ENCODE measurements around the gene CNTNAP2. TPM values are rescaled to one million over a fixed set of nuclear protein-coding genes. Genes with fewer than 3 reads are reported as not detected.

The CNTNAP2 gene
- total RNA-seq, 4 donors from 2014 or later, result 0.29 to 0.88 (median 0.33) TPM; not detected in 1

DNA sequence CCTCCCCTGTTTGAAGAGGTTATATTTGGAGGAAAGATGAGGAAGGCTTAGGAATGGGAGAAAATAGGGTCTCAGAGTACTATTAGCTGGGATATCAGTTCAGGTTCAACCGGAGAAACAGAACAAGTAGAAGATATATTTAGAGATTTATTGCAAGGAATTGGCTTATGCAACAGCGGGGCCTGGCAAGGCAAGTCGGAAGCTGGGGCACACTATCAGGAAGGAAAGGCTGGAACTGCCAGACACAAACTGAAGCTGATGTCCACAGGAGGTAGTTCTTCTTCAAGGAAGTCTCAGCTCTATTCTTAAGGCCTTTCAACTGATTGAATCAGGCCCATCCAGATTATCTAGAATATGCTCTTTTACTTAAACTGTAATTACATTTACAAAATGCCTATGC lies 1534.4 kb downstream of the CNTNAP2 start:
- WGBS, 2 donors, result 94 to 97% methylated on average over 3 of the region's 3 CpGs
- H3K27ac ChIP-seq, result no peak overlapping the region
- H3K27me3 ChIP-seq, result no peaks in the 10 kb centered on the region
- H3K4me3 ChIP-seq (replicated peaks in 1 of 3), result no peak overlapping the region
- intact Hi-C loops (cut with DNase I), result no loop called here
- TF ChIP-seq, protein P1, sequence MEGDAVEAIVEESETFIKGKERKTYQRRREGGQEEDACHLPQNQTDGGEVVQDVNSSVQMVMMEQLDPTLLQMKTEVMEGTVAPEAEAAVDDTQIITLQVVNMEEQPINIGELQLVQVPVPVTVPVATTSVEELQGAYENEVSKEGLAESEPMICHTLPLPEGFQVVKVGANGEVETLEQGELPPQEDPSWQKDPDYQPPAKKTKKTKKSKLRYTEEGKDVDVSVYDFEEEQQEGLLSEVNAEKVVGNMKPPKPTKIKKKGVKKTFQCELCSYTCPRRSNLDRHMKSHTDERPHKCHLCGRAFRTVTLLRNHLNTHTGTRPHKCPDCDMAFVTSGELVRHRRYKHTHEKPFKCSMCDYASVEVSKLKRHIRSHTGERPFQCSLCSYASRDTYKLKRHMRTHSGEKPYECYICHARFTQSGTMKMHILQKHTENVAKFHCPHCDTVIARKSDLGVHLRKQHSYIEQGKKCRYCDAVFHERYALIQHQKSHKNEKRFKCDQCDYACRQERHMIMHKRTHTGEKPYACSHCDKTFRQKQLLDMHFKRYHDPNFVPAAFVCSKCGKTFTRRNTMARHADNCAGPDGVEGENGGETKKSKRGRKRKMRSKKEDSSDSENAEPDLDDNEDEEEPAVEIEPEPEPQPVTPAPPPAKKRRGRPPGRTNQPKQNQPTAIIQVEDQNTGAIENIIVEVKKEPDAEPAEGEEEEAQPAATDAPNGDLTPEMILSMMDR (IDR thresholded peaks at IDR 0.05), result no peak
- no peak for TF ChIP-seq POLR2A (IDR thresholded peaks at IDR 0.05)
- no peaks in the 10 kb centered on the region for H3K9me3 ChIP-seq
- no peaks in the 10 kb centered on the region for H3K36me3 ChIP-seq
- no peaks in the 10 kb centered on the region for H3K4me1 ChIP-seq
- DNase-seq, result no peak

DNA sequence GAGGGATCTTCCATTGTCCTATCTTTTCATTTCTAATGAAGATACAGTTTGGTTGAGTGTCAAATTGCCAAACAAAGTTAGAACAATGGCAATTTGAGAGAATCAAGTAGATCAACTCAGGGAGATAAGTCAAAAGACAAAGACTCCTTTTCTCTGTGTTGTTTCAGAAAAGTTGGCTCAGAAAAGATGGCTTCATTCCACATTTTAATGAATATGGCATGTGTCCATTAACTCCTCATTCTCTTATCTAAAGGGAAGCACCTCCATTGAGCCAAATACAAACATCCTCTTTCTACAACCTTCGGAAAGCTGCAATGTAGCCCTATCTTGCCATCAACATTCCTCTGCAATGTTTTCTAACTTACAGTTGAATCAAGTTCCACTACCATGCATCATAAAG lies 1535.0 kb downstream of the CNTNAP2 start:
- Histone ChIP-seq H3K9me3 (no peaks in the 10 kb centered on the region), H3K27me3 (no peaks in the 10 kb centered on the region), H3K4me1 (no peaks in the 10 kb centered on the region), H3K27ac (no peak overlapping the region), H3K4me3 (replicated peaks in 1 of 3) (no peak overlapping the region), H3K36me3 (no peaks in the 10 kb centered on the region)
- DNase-seq, result no peak
- WGBS, 2 donors, result 52 to 59% methylated on average over 1 of the region's 1 CpG
- intact Hi-C loops (cut with DNase I), result no loop called here
- TF ChIP-seq, protein P1 (IDR thresholded peaks at IDR 0.05), result no peak
- TF ChIP-seq POLR2A (IDR thresholded peaks at IDR 0.05), result no peak

DNA sequence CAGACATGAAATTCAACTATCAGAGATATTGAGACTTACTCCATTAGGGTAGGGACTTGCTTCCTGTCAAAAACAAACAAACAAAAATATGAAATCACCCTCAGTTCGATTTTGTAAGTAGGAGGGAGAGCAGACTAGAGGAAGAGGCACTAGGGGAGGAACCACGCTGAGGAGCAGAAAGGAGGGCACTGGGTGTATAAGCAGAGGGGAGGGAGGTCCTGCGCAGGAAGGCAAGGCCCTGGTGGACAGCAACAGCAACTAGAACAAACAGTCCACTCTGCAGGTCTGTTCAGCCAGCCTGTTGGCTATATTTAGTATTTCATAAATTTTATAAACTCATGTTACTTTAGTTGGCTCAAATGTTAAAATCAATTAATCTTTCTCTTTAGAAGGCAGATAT lies 1536.9 kb downstream of the CNTNAP2 start:
- 69 to 73% methylated on average over 3 of the region's 3 CpGs for WGBS, 2 donors
- no peaks in the 10 kb centered on the region for H3K36me3 ChIP-seq
- TF ChIP-seq POLR2A (IDR thresholded peaks at IDR 0.05), result no peak
- TF ChIP-seq, protein P1 (IDR thresholded peaks at IDR 0.05), result no peak
- no peaks in the 10 kb centered on the region for H3K9me3 ChIP-seq
- H3K27ac ChIP-seq, result no peak overlapping the region
- no peaks in the 10 kb centered on the region for H3K4me1 ChIP-seq
- no peak overlapping the region for H3K4me3 ChIP-seq (replicated peaks in 1 of 3)
- no peaks in the 10 kb centered on the region for H3K27me3 ChIP-seq
- DNase-seq, result no peak
- intact Hi-C loops (cut with DNase I), result no loop called here

DNA sequence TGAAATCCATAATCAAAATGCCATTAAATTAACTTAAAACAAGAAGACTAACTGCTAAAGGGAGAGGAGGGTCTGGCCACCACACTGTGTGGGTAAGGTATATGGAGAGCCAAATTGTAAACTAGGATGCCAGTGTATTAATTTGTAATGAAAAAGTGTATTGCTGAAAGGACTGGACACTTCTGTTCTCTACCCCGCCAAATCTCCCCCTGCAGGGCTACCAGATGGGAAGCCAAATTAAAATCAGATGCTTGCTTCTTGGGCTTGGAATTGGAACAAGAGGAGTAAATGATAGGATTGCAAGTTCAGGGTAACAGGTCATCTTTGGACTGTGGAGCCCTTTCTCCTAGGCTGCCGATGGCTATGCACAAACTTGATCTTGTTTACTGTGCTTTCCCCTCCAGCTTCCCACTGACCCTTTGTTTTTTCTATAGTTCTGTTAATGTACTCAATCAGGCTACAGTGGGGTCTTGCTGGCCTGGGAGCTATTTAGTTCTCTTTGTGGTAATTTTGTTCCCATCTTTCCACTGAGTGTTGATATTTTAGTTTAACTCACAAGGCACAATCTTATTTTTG lies 1541.9 kb downstream of the CNTNAP2 start:
- Histone ChIP-seq H3K4me1 (no peaks in the 10 kb centered on the region), H3K4me3 (replicated peaks in 1 of 3) (no peak overlapping the region), H3K36me3 (no peaks in the 10 kb centered on the region), H3K9me3 (no peaks in the 10 kb centered on the region), H3K27ac (no peak overlapping the region), H3K27me3 (no peaks in the 10 kb centered on the region)
- TF ChIP-seq, protein P1 (IDR thresholded peaks at IDR 0.05), result no peak
- no peak for TF ChIP-seq POLR2A (IDR thresholded peaks at IDR 0.05)
- 67 to 70% methylated on average over 2 of the region's 2 CpGs for WGBS, 2 donors
- intact Hi-C loops (cut with DNase I), result no loop called here
- no peak for DNase-seq

DNA sequence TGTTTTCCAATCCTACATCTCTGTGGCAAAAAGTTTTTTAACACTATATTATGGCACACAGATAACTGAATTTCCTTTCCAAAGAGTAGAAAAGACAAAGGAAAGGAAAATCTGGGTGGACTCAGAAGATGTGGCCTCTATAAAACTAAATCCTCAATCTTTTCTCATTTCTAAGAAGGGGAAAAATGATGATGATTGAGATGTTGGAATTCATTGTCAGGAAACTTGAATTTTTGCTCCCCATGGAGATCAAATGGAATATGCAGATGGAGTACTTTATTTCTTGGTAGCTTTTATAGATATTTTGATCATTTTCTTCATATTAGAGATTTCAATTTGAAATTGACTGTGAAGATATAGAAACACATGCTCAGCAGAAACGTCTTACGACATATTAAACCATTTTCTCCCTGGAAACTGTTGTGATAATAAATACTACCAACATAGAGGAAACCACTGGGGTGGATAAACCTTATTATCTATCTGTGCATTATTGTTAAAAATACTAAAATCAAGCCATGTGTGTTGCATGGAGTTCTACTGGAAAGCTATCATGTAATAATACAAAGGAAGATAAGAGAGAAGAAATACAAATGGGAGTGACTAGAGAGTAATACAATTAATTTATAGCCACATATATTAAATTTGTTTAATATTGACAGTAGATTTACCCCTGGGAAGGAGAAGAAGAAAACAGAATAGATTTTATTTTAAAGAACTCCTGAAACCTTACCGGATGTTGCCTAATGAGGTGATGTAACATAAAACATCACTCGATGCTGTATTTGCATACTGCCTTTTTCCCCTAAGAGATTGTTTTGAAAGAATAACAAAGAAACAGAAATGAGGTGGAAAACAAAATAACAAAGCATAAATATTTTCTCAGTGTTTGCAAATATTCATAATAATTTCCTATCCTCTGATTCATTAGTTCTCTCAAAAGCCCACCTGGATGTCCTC lies 1542.7 kb downstream of the CNTNAP2 start:
- no peaks in the 10 kb centered on the region for H3K36me3 ChIP-seq
- no peaks in the 10 kb centered on the region for H3K9me3 ChIP-seq
- 86 to 91% methylated on average over 4 of the region's 4 CpGs for WGBS, 2 donors
- H3K4me3 ChIP-seq (replicated peaks in 1 of 3), result no peak overlapping the region
- H3K27ac ChIP-seq, result no peak overlapping the region
- intact Hi-C loops (cut with DNase I), result no loop called here
- H3K4me1 ChIP-seq, result no peaks in the 10 kb centered on the region
- no peak for TF ChIP-seq POLR2A (IDR thresholded peaks at IDR 0.05)
- TF ChIP-seq, protein P1 (IDR thresholded peaks at IDR 0.05), result no peak
- DNase-seq, result no peak
- H3K27me3 ChIP-seq, result no peaks in the 10 kb centered on the region
